HEK293 (cell line): ENCODE data around the gene SLC25A38.

ENCODE experiments used
- CTCF ChIA-PET: fragments of 350-600 bp; formaldehyde crosslinking; extraction: SDS; loops from one replicate; lab custom pipeline; 2021; ENCODE audit warnings: antibody characterized with exemption; lab: Yijun Ruan, JAX
- POLR2A ChIA-PET: fragments of 300-600 bp; formaldehyde crosslinking; extraction: SDS; loops from one replicate; lab custom pipeline; 2020; ENCODE audit warnings: antibody characterized with exemption, inconsistent platforms; lab: Yijun Ruan, JAX
- H3K27ac ChIP-seq: fragments of 200-500 bp; sonication (Bioruptor generic); 2 replicates; pipeline ENCODE4 v1.5.1; 2014; ENCODE audit warnings: low read depth, low read length, control low read depth, inconsistent platforms; ENCODE audit errors: extremely low read depth
- H3K36me3 ChIP-seq, 2 experiments: fragments of 200-500 bp in 1 of 2; sonication (Bioruptor generic) in 1 of 2; 1 replicate in 1 of 2; 2 replicates in 1 of 2; pipeline ENCODE4 v1.5.1; 2014 to 2017; ENCODE audit warnings: inconsistent platforms in 2 of 2, low read length in 2 of 2; ENCODE audit not compliant: control insufficient read depth in 2 of 2, insufficient read depth in 1 of 2
- H3K4me1 ChIP-seq: fragments of 200-500 bp; sonication (Bioruptor generic); 2 replicates; pipeline ENCODE4 v1.5.1; 2014; ENCODE audit warnings: mild to moderate bottlenecking, low read length, inconsistent platforms; ENCODE audit not compliant: control insufficient read depth, insufficient read depth
- H3K4me3 ChIP-seq: 2 replicates; pipeline ENCODE4 v1.5.1; 2011; ENCODE audit warnings: low read depth, mild to moderate bottlenecking, control low read depth, low read length, moderate library complexity
- H3K9me3 ChIP-seq: fragments of 200-500 bp; sonication (Bioruptor generic); 2 replicates; pipeline ENCODE4 v1.5.1; 2014; ENCODE audit warnings: low read depth, low read length, inconsistent platforms; ENCODE audit not compliant: control insufficient read depth, insufficient read depth
- EGR2 ChIP-seq: fragments of 450-650 bp; formaldehyde crosslinking; IDR thresholded peaks from 2 replicates; pipeline ENCODE4 v1.5.1; 2016; ENCODE audit warnings: low read depth, missing biosample characterization, missing genetic modification characterization
- FEZF1 ChIP-seq: fragments of 450-650 bp; formaldehyde crosslinking; IDR thresholded peaks from 2 replicates; pipeline ENCODE4 v1.5.1; 2016; ENCODE audit warnings: missing biosample characterization, missing genetic modification characterization
- HOXC10 ChIP-seq: sonication (generic); formaldehyde crosslinking; IDR thresholded peaks from 2 replicates; pipeline ENCODE4 v1.8.1; 2023; ENCODE audit warnings: mild to moderate bottlenecking, missing genetic modification reagents
- KLF10 ChIP-seq: fragments of 450-650 bp; IDR thresholded peaks from 2 replicates; pipeline ENCODE4 v1.5.1; 2018; ENCODE audit warnings: missing biosample characterization, mild to moderate bottlenecking, missing genetic modification characterization
- PBX3 ChIP-seq: sonication (generic); formaldehyde crosslinking; IDR thresholded peaks from 2 replicates; pipeline ENCODE4 v1.8.1; 2022; ENCODE audit warnings: mild to moderate bottlenecking, moderate library complexity, missing genetic modification reagents
- PRDM10 ChIP-seq: fragments of 450-650 bp; formaldehyde crosslinking; IDR thresholded peaks from 2 replicates; pipeline ENCODE4 v1.5.1; 2016; ENCODE audit warnings: missing biosample characterization, missing genetic modification characterization
- SCRT1 ChIP-seq: fragments of 450-650 bp; formaldehyde crosslinking; IDR thresholded peaks from 2 replicates; pipeline ENCODE4 v1.5.1; 2016; ENCODE audit warnings: missing biosample characterization, missing genetic modification characterization, borderline replicate concordance
- SP7 ChIP-seq: fragments of 450-650 bp; formaldehyde crosslinking; IDR thresholded peaks from 2 replicates; pipeline ENCODE4 v1.5.1; 2016; ENCODE audit warnings: missing biosample characterization, missing genetic modification characterization
- ZBTB1 ChIP-seq: fragments of 450-650 bp; formaldehyde crosslinking; IDR thresholded peaks from 2 replicates; pipeline ENCODE4 v1.5.1; 2016; ENCODE audit warnings: missing biosample characterization, missing genetic modification characterization
- ZEB2 ChIP-seq: fragments of 450-650 bp; formaldehyde crosslinking; IDR thresholded peaks from 2 replicates; pipeline ENCODE4 v1.5.1; 2016; ENCODE audit warnings: missing biosample characterization, missing genetic modification characterization
- ZNF132 ChIP-seq: fragments of 450-650 bp; formaldehyde crosslinking; IDR thresholded peaks from 2 replicates; pipeline ENCODE4 v1.5.1; 2017; ENCODE audit warnings: missing biosample characterization, missing genetic modification characterization, borderline replicate concordance
- ZNF138 ChIP-seq: fragments of 450-650 bp; formaldehyde crosslinking; IDR thresholded peaks from 2 replicates; pipeline ENCODE4 v1.5.1; 2016; ENCODE audit warnings: missing biosample characterization, missing genetic modification characterization, borderline replicate concordance
- ZNF548 ChIP-seq: fragments of 450-650 bp; formaldehyde crosslinking; IDR thresholded peaks from 2 replicates; pipeline ENCODE4 v1.5.1; 2016; ENCODE audit warnings: missing biosample characterization, missing genetic modification characterization
- ZNF596 ChIP-seq: fragments of 450-650 bp; IDR thresholded peaks from 2 replicates; pipeline ENCODE4 v1.5.0; 2018; ENCODE audit warnings: missing biosample characterization, mild to moderate bottlenecking, missing genetic modification characterization, moderate library complexity
- ZNF677 ChIP-seq: fragments of 450-650 bp; IDR thresholded peaks from 2 replicates; pipeline ENCODE4 v1.5.0; 2018; ENCODE audit warnings: missing biosample characterization, mild to moderate bottlenecking, missing genetic modification characterization, moderate library complexity
- ZNF701 ChIP-seq: fragments of 450-650 bp; formaldehyde crosslinking; IDR thresholded peaks from 2 replicates; pipeline ENCODE4 v1.5.1; 2016; ENCODE audit warnings: missing biosample characterization, missing genetic modification characterization
- ZNF791 ChIP-seq: fragments of 450-650 bp; formaldehyde crosslinking; IDR thresholded peaks from 2 replicates; pipeline ENCODE4 v1.5.1; 2016; ENCODE audit warnings: missing biosample characterization, missing genetic modification characterization
- ZNF837 ChIP-seq: fragments of 450-650 bp; formaldehyde crosslinking; IDR thresholded peaks from 2 replicates; pipeline ENCODE4 v1.5.1; 2016; ENCODE audit warnings: missing biosample characterization, missing genetic modification characterization
- TF ChIP-seq, protein P1 (sequence below): fragments of 450-650 bp; formaldehyde crosslinking; IDR thresholded peaks from 2 replicates; pipeline ENCODE4 v1.5.1; 2016; ENCODE audit warnings: missing biosample characterization, missing genetic modification characterization
- TF ChIP-seq, protein P2 (sequence below): fragments of 450-650 bp; formaldehyde crosslinking; IDR thresholded peaks from 2 replicates; pipeline ENCODE4 v1.5.1; 2017; ENCODE audit warnings: missing biosample characterization, missing genetic modification characterization
- TF ChIP-seq, protein P3 (sequence below): fragments of 450-650 bp; formaldehyde crosslinking; conservative IDR thresholded peaks from 2 replicates; pipeline ENCODE4 v1.5.1; 2016; ENCODE audit warnings: low read depth, missing biosample characterization, missing genetic modification characterization

SLC25A38 gene

DNA sequence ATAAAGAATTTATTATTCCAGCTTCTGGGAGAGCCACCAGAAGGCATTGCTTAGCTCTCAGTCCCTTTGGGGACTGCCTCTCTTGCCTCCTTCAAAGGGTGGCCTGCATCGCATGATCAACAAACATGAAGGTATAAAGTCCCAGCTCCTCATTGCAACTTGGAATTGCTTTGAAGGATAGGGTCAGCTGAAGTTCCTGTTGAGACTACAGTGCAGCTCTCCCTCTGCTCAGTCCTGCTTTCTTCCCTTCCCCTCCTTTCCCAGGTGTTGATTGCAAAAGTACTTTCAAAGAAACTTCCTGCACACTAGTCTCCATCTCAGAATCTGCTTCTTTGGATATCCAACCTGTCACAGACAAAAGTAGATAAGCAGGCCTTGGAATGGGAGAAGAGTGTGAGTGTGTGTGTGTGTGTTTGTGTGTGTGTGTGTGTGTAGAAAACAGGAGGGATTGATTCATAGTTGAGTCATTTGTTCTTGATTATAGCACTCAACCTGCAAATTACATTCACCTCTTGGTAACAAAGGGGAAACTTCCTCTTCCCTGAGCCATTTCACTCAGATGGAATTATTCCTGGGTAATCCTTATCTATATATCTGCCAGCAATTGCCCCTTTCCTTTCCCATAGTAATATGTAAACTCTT, 40.0 kb upstream of the SLC25A38 start:
- CTCF ChIA-PET = no interaction called here
- Histone ChIP-seq H3K4me1 (no peaks in the 10 kb centered on the region), H3K9me3 (no peaks in the 10 kb centered on the region), H3K27ac (no peak overlapping the region), H3K36me3 (no peaks in the 10 kb centered on the region), H3K4me3 (no peak overlapping the region)
- no peak for TF ChIP-seq FEZF1 (tag by site-specific recombination)
- TF ChIP-seq SP7 (tag by site-specific recombination) = no peak
- TF ChIP-seq PRDM10 (tag by site-specific recombination) = no peak
- no peak for TF ChIP-seq EGR2 (tag by site-specific recombination)
- TF ChIP-seq ZNF701 (tag by site-specific recombination) = no peak
- TF ChIP-seq ZNF596 (tag by site-specific recombination) = no peak
- TF ChIP-seq PBX3 = no peak
- TF ChIP-seq ZNF677 = no peak
- TF ChIP-seq ZNF791 = no peak
- no peak for TF ChIP-seq ZNF138
- no peak for TF ChIP-seq SCRT1 (tag by site-specific recombination)
- TF ChIP-seq, protein P1, sequence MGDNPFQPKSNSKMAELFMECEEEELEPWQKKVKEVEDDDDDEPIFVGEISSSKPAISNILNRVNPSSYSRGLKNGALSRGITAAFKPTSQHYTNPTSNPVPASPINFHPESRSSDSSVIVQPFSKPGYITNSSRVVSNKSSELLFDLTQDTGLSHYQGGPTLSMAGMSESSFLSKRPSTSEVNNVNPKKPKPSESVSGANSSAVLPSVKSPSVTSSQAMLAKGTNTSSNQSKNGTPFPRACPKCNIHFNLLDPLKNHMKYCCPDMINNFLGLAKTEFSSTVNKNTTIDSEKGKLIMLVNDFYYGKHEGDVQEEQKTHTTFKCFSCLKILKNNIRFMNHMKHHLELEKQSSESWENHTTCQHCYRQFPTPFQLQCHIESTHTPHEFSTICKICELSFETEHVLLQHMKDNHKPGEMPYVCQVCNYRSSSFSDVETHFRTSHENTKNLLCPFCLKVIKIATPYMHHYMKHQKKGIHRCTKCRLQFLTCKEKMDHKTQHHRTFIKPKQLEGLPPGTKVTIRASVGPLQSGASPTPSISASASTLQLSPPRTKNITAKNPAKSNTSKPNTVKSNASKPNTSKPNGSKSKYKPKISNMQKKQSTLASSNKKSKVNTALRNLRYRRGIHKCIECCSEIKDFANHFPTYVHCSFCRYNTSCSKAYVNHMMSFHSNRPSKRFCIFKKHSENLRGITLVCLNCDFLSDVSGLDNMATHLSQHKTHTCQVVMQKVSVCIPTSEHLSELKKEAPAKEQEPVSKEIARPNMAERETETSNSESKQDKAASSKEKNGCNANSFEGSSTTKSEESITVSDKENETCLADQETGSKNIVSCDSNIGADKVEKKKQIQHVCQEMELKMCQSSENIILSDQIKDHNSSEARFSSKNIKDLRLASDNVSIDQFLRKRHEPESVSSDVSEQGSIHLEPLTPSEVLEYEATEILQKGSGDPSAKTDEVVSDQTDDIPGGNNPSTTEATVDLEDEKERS (tag by site-specific recombination) = no peak
- no peak for TF ChIP-seq HOXC10 (CRISPR knock-in tag)
- TF ChIP-seq, protein P2, sequence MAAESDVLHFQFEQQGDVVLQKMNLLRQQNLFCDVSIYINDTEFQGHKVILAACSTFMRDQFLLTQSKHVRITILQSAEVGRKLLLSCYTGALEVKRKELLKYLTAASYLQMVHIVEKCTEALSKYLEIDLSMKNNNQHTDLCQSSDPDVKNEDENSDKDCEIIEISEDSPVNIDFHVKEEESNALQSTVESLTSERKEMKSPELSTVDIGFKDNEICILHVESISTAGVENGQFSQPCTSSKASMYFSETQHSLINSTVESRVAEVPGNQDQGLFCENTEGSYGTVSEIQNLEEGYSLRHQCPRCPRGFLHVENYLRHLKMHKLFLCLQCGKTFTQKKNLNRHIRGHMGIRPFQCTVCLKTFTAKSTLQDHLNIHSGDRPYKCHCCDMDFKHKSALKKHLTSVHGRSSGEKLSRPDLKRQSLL (tag by site-specific recombination) = no peak
- POLR2A ChIA-PET = no interaction called here

DNA sequence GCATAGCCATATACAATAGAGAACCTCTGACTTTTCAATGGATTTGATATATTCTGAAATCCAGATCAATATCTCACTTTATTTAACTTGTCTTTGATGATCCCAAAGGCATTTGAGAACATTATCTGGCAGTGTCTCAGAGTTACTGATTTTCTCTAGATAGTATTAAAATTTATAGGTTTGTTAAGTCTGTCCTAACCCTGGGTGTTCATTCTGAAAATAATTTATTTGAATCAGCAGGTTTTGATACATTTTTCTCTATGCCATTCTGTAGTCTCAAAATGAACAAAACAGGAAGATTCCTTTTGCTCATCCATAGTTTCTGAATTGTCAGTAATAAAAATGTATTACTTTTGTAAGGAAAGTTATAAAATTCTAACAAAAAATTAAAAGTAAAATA, 39.4 kb upstream of the SLC25A38 start:
- TF ChIP-seq KLF10 (tag by site-specific recombination) (no peak), ZBTB1 (tag by site-specific recombination) (no peak), ZEB2 (tag by site-specific recombination) (no peak), ZNF837 (no peak), ZNF132 (tag by site-specific recombination) (no peak), ZNF548 (no peak)
- TF ChIP-seq, protein P3, sequence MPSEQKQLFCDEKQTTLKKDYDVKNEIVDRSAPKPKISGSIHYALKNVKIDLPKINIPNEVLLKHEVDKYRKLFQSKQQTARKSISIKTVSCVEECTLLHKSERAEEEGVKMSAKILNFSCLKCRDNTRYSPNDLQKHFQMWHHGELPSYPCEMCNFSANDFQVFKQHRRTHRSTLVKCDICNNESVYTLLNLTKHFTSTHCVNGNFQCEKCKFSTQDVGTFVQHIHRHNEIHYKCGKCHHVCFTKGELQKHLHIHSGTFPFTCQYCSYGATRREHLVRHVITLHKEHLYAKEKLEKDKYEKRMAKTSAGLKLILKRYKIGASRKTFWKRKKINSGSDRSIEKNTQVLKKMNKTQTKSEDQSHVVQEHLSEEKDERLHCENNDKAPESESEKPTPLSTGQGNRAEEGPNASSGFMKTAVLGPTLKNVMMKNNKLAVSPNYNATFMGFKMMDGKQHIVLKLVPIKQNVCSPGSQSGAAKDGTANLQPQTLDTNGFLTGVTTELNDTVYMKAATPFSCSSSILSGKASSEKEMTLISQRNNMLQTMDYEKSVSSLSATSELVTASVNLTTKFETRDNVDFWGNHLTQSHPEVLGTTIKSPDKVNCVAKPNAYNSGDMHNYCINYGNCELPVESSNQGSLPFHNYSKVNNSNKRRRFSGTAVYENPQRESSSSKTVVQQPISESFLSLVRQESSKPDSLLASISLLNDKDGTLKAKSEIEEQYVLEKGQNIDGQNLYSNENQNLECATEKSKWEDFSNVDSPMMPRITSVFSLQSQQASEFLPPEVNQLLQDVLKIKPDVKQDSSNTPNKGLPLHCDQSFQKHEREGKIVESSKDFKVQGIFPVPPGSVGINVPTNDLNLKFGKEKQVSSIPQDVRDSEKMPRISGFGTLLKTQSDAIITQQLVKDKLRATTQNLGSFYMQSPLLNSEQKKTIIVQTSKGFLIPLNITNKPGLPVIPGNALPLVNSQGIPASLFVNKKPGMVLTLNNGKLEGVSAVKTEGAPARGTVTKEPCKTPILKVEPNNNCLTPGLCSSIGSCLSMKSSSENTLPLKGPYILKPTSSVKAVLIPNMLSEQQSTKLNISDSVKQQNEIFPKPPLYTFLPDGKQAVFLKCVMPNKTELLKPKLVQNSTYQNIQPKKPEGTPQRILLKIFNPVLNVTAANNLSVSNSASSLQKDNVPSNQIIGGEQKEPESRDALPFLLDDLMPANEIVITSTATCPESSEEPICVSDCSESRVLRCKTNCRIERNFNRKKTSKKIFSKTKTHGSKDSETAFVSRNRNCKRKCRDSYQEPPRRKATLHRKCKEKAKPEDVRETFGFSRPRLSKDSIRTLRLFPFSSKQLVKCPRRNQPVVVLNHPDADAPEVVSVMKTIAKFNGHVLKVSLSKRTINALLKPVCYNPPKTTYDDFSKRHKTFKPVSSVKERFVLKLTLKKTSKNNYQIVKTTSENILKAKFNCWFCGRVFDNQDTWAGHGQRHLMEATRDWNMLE (tag by site-specific recombination) = no peak
- ChIA-PET CTCF (no interaction called here), POLR2A (no interaction called here)
- H3K4me3 ChIP-seq = no peak overlapping the region
- no peaks in the 10 kb centered on the region for H3K9me3 ChIP-seq
- H3K27ac ChIP-seq = no peak overlapping the region
- no peaks in the 10 kb centered on the region for H3K4me1 ChIP-seq
- H3K36me3 ChIP-seq = no peaks in the 10 kb centered on the region
